GM12875 (cell line): ENCODE measurements around the gene PIAS2.
"Not testable (repeated sequence)": the region's sequence is repeated elsewhere in the genome, so short reads cannot be mapped to it uniquely, and the experiment has no call there.

ENCODE experiments used
- H3K4me3 ChIP-seq: one replicate; pipeline ENCODE4 v1.5.1; 2011; ENCODE audit warnings: low read depth, low read length, control low read depth
- CTCF ChIP-seq: IDR thresholded peaks from 2 replicates; pipeline ENCODE4 v1.5.1; 2011; ENCODE audit warnings: low read depth, mild to moderate bottlenecking, control low read depth, inconsistent platforms, low read length, moderate library complexity, borderline replicate concordance; ENCODE audit not compliant: insufficient read depth

PIAS2 gene

GRCh38 chr18:46917108-46917802 lies at the start of gene PIAS2, which contains the start of gene KATNAL2:
PIAS2 (minus strand) TSS chr18:46917507; CDS start chr18:46917345, 162 bp downstream.
KATNAL2 (plus strand) TSS chr18:46917602; CDS start chr18:46946873, 29,271 bp downstream.
- TF ChIP-seq CTCF, result no peak
- H3K4me3 ChIP-seq, result peak within 1 kb of the TSS; percentile 61

GRCh38 chr18:46966266-46966665 lies 49.0 kb upstream of the PIAS2 start:
- H3K4me3 ChIP-seq, result not testable (repeated sequence)

- not testable (repeated sequence) for H3K4me3 ChIP-seq
Observed at GRCh38 chr18:46964579-46965293, 47.4 kb upstream of the PIAS2 start.

- not testable (repeated sequence) for H3K4me3 ChIP-seq
Observed at GRCh38 chr18:46963656-46964578, 46.6 kb upstream of the PIAS2 start.

- no peak overlapping the region for H3K4me3 ChIP-seq
- TF ChIP-seq CTCF, result no peak
Observed at GRCh38 chr18:46958209-46958608, 40.9 kb upstream of the PIAS2 start.

GRCh38 chr18:46953195-46953594 lies 35.9 kb upstream of the PIAS2 start:
- TF ChIP-seq CTCF, result no peak
- no peak overlapping the region for H3K4me3 ChIP-seq

- TF ChIP-seq CTCF, result peak; percentile 44; the same call in 1 of the 2 replicates
- no peak overlapping the region for H3K4me3 ChIP-seq
Observed at GRCh38 chr18:46950064-46950656, 32.9 kb upstream of the PIAS2 start.

- TF ChIP-seq CTCF, result no peak
- peak overlapping the region; percentile 52 for H3K4me3 ChIP-seq
Observed at GRCh38 chr18:46946656-46947282, 29.5 kb upstream of the PIAS2 start.
